OCI-LY1 (cell line): ENCODE measurements around the gene PBRM1.

Experiments
- H2AFZ ChIP-seq: fragments of 200-600 bp; sonication (generic), shearing (Covaris generic); 2 replicates; pipeline ENCODE4 v1.6.0; 2014; ENCODE audit warnings: antibody characterized with exemption, mild to moderate bottlenecking, low read length
- H3F3A ChIP-seq: fragments of 200-600 bp; sonication (generic), shearing (Covaris generic); 2 replicates; pipeline ENCODE4 v1.6.0; 2014; ENCODE audit warnings: mild to moderate bottlenecking, antibody characterized with exemption, low read length, moderate library complexity; ENCODE audit not compliant: insufficient read depth
- H3K27ac ChIP-seq: fragments of 200-600 bp; sonication (generic); 2 replicates; pipeline ENCODE4 v1.5.1; 2014; ENCODE audit warnings: low read length, mixed run types, mild to moderate bottlenecking, low read depth; ENCODE audit not compliant: poor library complexity, severe bottlenecking
- H3K27me3 ChIP-seq: fragments of 200-600 bp; sonication (generic); 2 replicates; pipeline ENCODE4 v1.6.0; 2014; ENCODE audit warnings: antibody characterized with exemption, mild to moderate bottlenecking, low read length, moderate library complexity; ENCODE audit not compliant: insufficient read depth
- H3K36me3 ChIP-seq: fragments of 200-600 bp; sonication (generic); 2 replicates; pipeline ENCODE4 v1.6.1; 2014; ENCODE audit warnings: mild to moderate bottlenecking, antibody characterized with exemption, low read length, moderate library complexity, mixed read lengths; ENCODE audit not compliant: insufficient read depth
- H3K4me1 ChIP-seq: fragments of 200-600 bp; sonication (generic); 2 replicates; pipeline ENCODE4 v1.5.1; 2014; ENCODE audit warnings: mild to moderate bottlenecking, low read length, moderate library complexity; ENCODE audit not compliant: insufficient read depth, severe bottlenecking
- H3K4me2 ChIP-seq: fragments of 200-600 bp; sonication (generic), shearing (Covaris generic); 2 replicates; pipeline ENCODE4 v1.6.1; 2014; ENCODE audit warnings: low read length
- H3K4me3 ChIP-seq: fragments of 200-600 bp; sonication (generic); 2 replicates; pipeline ENCODE4 v1.5.1; 2014; ENCODE audit warnings: low read length, low read depth, mild to moderate bottlenecking, mixed read lengths; ENCODE audit not compliant: poor library complexity, severe bottlenecking
- H3K79me2 ChIP-seq: fragments of 200-600 bp; shearing (Covaris generic); 2 replicates; pipeline ENCODE4 v1.6.1; 2016; ENCODE audit warnings: mixed run types, low read length, mixed read lengths; ENCODE audit not compliant: insufficient read depth
- H3K9ac ChIP-seq: fragments of 200-600 bp; sonication (generic), shearing (Covaris generic); 2 replicates; pipeline ENCODE4 v1.6.1; 2014; ENCODE audit warnings: mild to moderate bottlenecking, low read length, mixed read lengths
- H3K9me2 ChIP-seq: fragments of 200-600 bp; sonication (generic), shearing (Covaris generic); 2 replicates; pipeline ENCODE4 v1.6.1; 2014; ENCODE audit warnings: low read depth, mild to moderate bottlenecking, low read length, mixed read lengths
- H3K9me3 ChIP-seq: fragments of 200-600 bp; shearing (Covaris generic); 2 replicates; pipeline ENCODE4 v1.6.1; 2014; ENCODE audit warnings: low read length, mixed read lengths
- H4K20me1 ChIP-seq: fragments of 200-600 bp; sonication (generic), shearing (Covaris generic); 2 replicates; pipeline ENCODE4 v1.6.0; 2016; ENCODE audit warnings: mild to moderate bottlenecking, low read length; ENCODE audit not compliant: insufficient read depth
- CTCF ChIP-seq: fragments of 200-600 bp; sonication (generic), shearing (Covaris generic); IDR thresholded peaks from 2 replicates; pipeline ENCODE4 v1.5.1; 2017; ENCODE audit warnings: mild to moderate bottlenecking, antibody characterized with exemption, low read length, moderate library complexity, mixed read lengths
- EZH2 ChIP-seq: fragments of 200-600 bp; sonication (generic), shearing (Covaris generic); IDR thresholded peaks from 2 replicates; pipeline ENCODE4 v1.8.0; 2017; ENCODE audit warnings: borderline replicate concordance, mixed run types, mild to moderate bottlenecking, antibody characterized with exemption, low read length, moderate library complexity, mixed read lengths

Gene PBRM1

GRCh38 chr3:52534281-52535183, 151.2 kb downstream of the PBRM1 start:
- peak overlapping the region; percentile 81 for H3K27ac ChIP-seq
- peak overlapping the region; percentile 75 for H3K4me3 ChIP-seq
- no peaks in the 10 kb centered on the region for H3K9me3 ChIP-seq
- peaks cover 11% of the 10 kb centered on the region for H3F3A ChIP-seq
- no peak for TF ChIP-seq EZH2
- no peak for TF ChIP-seq CTCF
- peaks cover 16% of the 10 kb centered on the region for H3K79me2 ChIP-seq
- H3K9me2 ChIP-seq: no peaks in the 10 kb centered on the region
- H4K20me1 ChIP-seq: no peaks in the 10 kb centered on the region
- H3K4me1 ChIP-seq: peaks cover 52% of the 10 kb centered on the region
- H3K36me3 ChIP-seq: no peaks in the 10 kb centered on the region
- H3K4me2 ChIP-seq: peak overlapping the region; percentile 89
- H3K9ac ChIP-seq: peak overlapping the region; percentile 78
- H2AFZ ChIP-seq: no peak overlapping the region
- H3K27me3 ChIP-seq: no peaks in the 10 kb centered on the region

GRCh38 chr3:52533623-52534280, 152.0 kb downstream of the PBRM1 start, which contains the start of gene NT5DC2:
TSS of gene NT5DC2 (minus strand) at chr3:52533857. CDS start at chr3:52533737, 120 bp downstream.
- H3K36me3 ChIP-seq: peaks cover 5% of the 10 kb centered on the region; the same call in 1 of the 2 replicates
- H3K27me3 ChIP-seq: no peaks in the 10 kb centered on the region
- no peak within 1 kb of the TSS for H2AFZ ChIP-seq
- peak within 1 kb of the TSS; percentile 89 for H3K4me2 ChIP-seq
- H3K27ac ChIP-seq: peak within 1 kb of the TSS; percentile 81
- peak within 1 kb of the TSS; percentile 84 for H3K9ac ChIP-seq
- H3K9me3 ChIP-seq: no peaks in the 10 kb centered on the region
- H4K20me1 ChIP-seq: no peaks in the 10 kb centered on the region
- no peak for TF ChIP-seq EZH2
- no peak for TF ChIP-seq CTCF
- H3K4me3 ChIP-seq: peak within 1 kb of the TSS; percentile 85
- peaks cover 11% of the 10 kb centered on the region for H3F3A ChIP-seq
- H3K79me2 ChIP-seq: peaks cover 16% of the 10 kb centered on the region
- peaks cover 52% of the 10 kb centered on the region for H3K4me1 ChIP-seq
- no peaks in the 10 kb centered on the region for H3K9me2 ChIP-seq

- no peak for TF ChIP-seq CTCF
- no peak for TF ChIP-seq EZH2
Observed at GRCh38 chr3:52532838-52533622, 152.7 kb downstream of the PBRM1 start.

More at GRCh38 chr3:52532838-52533622, 152.7 kb downstream of the PBRM1 start:
- Histone ChIP-seq H3K4me1 (peaks cover 50% of the 10 kb centered on the region), H3K4me2 (peak overlapping the region; percentile 87), H3F3A (peaks cover 11% of the 10 kb centered on the region), H3K36me3 (peaks cover 12% of the 10 kb centered on the region), H3K4me3 (peak overlapping the region; percentile 85), H3K9me3 (no peaks in the 10 kb centered on the region), H3K9ac (peak overlapping the region; percentile 84), H3K9me2 (no peaks in the 10 kb centered on the region), H3K27ac (peak overlapping the region; percentile 14), H2AFZ (no peak overlapping the region), H3K27me3 (no peaks in the 10 kb centered on the region), H3K79me2 (peaks cover 14% of the 10 kb centered on the region), H4K20me1 (no peaks in the 10 kb centered on the region)
